GM03348 (cell line): Measurements from ENCODE around the gene DIP2C.
"Not testable (repeated sequence)": the region's sequence is repeated elsewhere in the genome, so short reads cannot be mapped to it uniquely, and the experiment has no call there.

Experiments used
- DNase-seq: peaks from one replicate; pipeline ENCODE4 v3.0.0; 2012; ENCODE audit warnings: low spot score

Gene DIP2C

GRCh38 chr10:482051-482501 is 207.4 kb downstream of the DIP2C start:
- no peak for DNase-seq

DNA sequence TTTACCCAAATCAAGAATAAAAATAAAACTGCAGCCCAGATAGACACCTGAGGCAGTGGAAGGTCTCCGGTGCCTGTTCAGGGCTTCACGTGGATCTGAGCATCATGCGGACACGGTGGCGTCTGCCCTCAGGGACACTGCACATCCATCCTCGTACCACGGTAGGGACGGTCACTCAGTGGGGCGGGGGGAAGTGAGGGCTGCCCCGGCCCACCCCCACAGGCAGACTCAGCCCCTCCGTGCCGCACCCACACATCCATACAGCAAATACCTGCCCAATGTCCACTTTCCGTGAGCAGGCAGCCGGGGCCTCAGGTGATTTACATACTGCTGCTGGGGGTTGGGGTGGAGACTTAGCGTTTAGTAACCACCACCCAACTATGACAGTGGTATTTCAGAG is 207.8 kb downstream of the DIP2C start:
- DNase-seq = no peak

- no peak for DNase-seq
Measured at GRCh38 chr10:480928-481552, 208.4 kb downstream of the DIP2C start.

DNA sequence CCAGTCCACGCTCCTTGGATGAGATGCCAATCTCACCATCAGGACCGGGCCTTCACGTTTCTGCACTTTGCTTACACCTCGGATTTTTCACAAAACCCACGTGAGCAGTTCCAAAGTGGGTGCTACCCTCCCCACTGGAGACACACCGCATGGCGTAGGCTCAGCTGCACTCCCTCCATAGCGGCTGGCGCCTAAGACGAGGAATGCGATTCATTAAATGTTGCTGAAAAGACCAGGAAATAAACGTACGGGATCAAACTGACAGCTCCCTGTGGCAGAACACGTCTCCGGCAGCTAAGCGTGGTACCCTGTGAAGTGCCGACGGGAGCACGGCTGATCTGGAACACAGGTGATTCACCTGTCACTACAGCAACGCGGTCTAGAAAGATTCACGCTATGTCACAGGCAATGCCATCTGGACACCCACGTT is 209.0 kb downstream of the DIP2C start:
- DNase-seq = no peak

DNA sequence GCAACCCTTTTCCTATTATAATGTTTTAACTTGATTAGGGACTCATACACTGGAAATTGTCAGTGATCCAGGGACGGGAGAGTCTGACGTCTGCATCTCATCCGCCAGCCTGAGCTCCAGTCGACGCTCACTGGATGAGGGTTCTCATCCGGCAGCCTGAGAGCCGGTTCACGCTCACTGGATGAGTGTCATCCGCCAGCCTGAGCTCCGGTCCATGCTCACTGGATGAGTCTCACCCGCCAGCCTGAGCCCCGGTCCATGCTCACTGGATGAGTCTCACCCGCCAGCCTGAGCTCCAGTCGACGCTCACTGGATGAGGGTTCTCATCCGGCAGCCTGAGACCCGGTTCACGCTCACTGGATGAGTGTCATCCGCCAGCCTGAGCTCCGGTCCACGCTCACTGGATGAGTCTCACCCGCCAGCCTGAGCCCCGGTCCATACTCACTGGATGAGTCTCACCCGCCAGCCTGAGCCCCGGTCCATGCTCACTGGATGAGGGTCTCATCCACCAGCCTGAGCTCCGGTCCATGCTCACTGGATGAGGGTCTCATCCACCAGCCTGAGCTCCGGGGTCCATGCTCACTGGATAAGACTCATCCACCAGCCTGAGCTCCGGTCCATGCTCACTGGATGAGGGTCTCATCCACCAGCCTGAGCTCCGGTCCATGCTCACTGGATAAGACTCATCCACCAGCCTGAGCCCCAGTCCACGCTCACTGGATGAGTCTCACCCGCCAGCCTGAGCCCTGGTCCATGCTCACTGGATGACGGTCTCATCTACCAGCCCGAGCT is 209.6 kb downstream of the DIP2C start:
- not testable (repeated sequence) for DNase-seq

GRCh38 chr10:478471-479245 is 210.8 kb downstream of the DIP2C start:
- no peak for DNase-seq

DNA sequence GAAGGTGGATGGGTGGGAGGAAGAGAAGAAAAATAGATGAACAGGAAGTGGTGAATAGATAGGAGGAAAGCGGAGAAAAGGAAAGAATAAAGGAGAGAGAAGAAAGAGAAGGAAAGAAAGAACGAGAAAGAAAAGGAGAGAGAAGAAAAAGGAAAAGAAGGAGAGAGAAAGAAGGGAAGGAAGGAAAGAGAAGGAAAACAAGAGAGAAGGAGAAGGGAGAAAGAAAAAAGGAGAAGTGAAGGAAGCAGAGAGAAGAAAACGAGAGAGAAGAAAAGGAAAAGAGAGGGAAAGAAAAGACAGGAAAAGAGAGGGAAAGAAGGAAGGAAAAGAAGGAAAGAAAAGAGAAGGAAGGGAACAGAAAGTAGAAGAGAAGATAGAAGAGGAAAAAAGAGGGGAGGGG is 211.8 kb downstream of the DIP2C start:
- no peak for DNase-seq

GRCh38 chr10:476455-476780 is 213.1 kb downstream of the DIP2C start:
- DNase-seq = no peak

- no peak for DNase-seq
Measured at GRCh38 chr10:475709-476454, 213.6 kb downstream of the DIP2C start.

DNA sequence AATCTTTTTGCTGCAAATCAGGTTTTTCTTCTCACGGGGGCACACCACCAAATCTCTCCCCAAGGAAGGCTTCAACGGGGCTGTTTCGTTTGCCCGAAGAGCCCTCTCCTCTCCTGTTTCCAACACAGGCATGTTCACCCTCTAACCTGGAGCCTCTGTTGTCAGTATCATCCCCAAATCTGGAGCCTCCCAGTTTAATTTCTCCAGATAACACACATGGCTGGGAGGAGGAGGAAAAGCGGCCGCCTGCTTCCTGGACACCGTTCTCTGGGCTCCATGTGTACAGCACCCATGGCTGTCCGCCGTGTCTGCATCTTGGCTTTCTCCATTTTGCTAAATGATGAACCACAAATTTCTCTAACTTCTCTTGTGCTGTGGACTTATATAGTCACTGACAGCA is 214.5 kb downstream of the DIP2C start:
- DNase-seq = no peak

DNA sequence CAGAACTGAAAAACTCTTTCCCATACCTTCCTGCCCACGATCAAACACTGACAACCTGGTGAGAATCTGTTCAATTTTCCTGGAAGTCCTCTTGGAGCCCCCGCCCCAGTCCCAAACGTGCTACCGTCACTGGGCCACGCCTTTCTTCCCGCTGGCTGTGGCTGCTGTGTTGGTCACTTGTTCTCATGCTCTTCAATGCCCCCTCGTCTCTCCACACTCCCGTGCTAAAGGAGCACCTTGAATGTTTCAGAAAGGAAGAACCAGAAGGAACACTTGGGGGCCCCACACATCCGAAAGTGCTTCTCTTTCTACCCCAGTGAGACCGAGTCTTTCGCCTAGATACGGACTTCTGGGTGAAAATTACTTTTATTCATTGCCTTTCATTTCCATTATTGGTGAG is 215.1 kb downstream of the DIP2C start:
- DNase-seq = no peak

DNA sequence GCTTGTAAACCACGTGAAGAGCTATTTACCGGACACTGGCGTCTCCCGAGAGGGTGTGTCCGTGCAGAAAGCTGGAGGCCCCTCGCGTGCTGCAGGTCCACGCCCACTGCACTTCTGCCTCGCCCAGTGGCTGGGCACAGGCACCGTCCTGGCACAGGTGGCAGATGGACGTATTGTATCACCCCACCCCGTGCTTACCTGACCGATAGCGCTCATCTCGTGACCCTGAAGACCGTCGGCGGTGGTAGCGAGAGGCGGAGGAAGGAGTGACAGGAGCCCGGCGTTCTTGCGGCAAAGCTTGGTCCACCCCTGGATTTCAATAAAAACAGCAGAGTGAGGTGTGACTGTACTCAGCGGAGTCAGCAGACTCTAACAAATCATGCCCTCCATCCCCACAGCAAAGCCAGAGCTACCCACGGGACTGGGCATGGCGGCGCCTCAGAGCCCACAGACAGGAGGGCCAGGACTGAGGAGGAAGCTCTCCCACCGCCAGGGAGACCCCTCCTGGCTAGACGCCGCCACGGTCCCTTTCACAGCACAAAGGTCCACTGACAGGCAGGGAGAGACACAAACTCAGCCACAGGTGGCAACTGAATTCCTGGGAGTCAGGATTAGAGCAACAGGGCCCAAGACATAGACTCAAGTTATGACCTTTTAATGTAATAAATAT is 217.1 kb downstream of the DIP2C start:
- no peak for DNase-seq

- no peak for DNase-seq
Measured at GRCh38 chr10:470339-471003, 219.0 kb downstream of the DIP2C start.

- no peak for DNase-seq
Measured at GRCh38 chr10:469947-470338, 219.5 kb downstream of the DIP2C start.

- DNase-seq = no peak
Measured at GRCh38 chr10:459743-460142, 229.7 kb downstream of the DIP2C start.

- DNase-seq = no peak
Measured at GRCh38 chr10:458421-458851, 231.0 kb downstream of the DIP2C start.

DNA sequence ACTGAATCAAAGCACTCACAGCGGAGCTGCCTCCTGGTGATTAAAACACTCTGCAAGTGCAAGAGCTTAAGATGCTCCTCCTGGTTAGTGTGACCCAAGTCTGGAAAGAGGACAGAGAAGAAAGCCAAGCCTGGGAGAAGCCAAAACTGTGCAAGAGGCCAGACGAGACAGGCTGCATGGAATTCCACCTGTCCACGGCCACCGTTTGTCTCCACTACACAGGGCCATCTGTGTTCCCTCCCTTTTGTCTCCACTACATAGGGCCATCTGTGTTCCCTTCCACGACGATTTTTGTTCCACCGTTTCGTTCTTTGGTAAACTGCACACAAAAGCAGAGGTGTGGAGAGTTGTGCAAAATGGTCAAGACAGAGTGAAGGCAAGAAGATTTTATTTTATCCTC is 233.0 kb downstream of the DIP2C start:
- DNase-seq = no peak

DNA sequence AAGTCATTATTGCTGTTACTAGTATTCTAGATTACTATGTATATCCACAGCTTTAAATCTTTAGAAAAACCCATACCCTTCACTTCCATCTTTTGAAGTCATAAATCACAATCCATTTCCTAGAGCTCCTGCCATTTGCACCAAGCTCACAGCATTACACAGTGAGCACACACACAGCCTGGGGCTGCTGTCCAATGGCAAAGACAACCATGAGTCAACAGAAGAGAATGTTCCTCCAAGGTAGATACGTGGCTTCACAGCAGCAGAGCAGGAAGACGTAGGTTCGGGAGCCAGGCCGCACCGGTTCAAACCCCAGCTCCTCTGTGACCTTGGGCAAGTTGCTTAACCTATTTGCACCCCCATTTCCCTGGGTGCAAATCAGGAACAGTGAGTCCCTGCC is 234.6 kb downstream of the DIP2C start:
- peak; percentile 83 for DNase-seq

DNA sequence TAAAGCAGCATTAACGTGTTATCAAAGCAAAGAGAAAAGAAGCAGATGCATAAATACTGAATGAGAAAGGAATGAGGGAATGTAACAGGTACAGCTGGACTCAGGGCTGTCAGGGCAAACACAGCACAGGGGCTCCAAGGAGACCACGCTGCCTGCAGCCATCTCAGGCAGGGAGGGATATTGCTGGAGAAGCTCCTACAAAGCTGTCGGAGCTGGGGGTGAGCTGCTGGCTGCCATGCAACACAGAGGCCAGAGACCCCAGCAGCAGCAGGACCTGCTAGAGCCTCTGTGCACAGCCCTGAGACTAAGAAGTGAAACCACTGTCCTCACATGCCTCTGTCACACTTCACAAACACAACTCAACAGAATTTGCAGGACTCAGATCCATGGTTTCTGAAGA is 235.8 kb downstream of the DIP2C start:
- no peak for DNase-seq

DNA sequence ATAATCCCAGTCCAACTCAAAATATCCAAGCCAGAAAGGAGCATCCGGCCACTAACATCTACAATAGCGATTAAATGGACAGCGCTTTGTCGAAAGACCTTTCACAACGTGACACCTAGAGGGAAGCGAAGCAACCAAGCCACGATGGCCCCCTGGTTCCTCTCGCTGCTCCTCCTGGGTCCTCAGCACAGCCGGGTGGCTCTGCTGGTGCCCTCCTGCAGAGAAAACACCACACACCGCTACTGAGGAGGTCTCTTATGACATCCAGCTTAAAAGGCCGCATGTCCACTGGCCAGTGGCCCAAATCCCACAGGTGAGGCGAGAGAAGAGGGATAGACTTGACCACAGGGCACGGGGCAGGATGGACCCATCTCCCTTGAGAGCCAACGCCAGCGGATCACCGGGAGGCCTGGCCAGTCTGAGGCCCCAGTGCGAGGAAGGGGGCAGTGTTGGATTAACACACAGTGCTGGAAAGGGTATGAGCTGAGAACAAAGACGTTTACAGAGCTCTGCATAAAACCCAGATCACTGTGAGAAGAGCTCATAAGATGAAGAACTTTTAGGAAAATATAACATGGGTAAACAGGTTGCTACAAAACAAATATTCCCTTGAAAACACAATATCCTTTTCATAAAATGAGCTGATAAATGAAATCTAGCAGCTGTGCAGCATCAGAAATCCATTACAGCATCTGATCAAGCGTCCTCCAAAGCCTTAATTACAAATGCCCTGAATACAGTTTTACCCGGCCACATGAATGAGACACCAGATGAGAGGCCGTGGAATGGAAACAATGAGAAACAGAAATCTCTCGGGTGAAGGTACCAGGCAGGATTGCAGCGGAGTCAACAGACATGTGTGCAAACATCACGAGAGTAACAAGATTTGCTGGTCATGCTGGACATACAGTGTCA is 236.7 kb downstream of the DIP2C start:
- no peak for DNase-seq
